Astrocyte of the spinal cord (primary cell): ENCODE measurements around the gene EFHD2.
A peak's percentile ranks its signal among the peaks of the same experiment; 100 is the strongest.

Experiments
- DNase-seq: peaks from one replicate; pipeline ENCODE4 v3.0.0; 2011; ENCODE audit warnings: low read depth, low spot score
- H3K4me3 ChIP-seq: 2 replicates; pipeline ENCODE4 v1.5.1; 2011; ENCODE audit warnings: low read depth, mild to moderate bottlenecking, low read length, moderate library complexity
- in situ Hi-C: cut with HindIII; loops from 2 replicates; pipeline ENCODE4 v1.10.0; 2017; ENCODE audit warnings: low sequenced_read_pairs
- TF ChIP-seq, protein P1 (sequence below): IDR thresholded peaks from 2 replicates; pipeline ENCODE4 v1.5.1; 2012; ENCODE audit warnings: low read depth, mild to moderate bottlenecking, low read length, inconsistent platforms

EFHD2 gene

DNA sequence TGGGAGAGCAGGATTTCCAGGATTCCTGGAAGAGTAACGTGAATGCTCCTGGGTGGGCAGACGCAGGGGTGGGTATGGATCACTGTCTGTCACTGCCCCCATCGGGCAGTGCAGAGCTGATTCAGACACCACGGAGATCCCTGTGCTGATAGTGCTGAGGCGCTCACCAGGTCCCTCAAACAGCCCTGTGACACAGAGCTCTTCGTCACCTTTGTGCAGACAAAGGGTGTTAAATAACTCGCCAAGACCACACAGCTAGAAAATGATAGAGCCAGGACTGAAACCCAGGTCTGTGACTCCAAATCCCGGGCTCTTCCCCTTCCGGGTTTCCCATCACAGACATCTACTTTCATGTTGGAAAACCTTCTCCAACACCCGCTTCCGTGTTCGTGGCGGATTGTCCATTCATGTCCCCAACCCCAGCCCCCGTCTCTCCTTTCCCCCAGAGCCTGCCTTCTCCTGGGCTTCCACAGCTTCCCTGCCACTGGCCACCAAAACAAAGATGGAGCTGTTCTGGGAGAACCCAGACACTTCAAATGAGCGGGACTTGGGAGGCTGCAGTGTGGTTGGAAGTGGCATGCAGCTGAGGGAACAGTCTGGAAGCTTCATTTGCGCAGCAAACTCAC is 2.6 kb downstream of the EFHD2 start:
- in situ Hi-C loops = loop anchor here (10.0 kb wide), 1 partner anchor 87 kb away; no protein-coding TSS in a partner anchor
- no peak for DNase-seq
- peak overlapping the region; percentile 84 for H3K4me3 ChIP-seq
- TF ChIP-seq, protein P1, sequence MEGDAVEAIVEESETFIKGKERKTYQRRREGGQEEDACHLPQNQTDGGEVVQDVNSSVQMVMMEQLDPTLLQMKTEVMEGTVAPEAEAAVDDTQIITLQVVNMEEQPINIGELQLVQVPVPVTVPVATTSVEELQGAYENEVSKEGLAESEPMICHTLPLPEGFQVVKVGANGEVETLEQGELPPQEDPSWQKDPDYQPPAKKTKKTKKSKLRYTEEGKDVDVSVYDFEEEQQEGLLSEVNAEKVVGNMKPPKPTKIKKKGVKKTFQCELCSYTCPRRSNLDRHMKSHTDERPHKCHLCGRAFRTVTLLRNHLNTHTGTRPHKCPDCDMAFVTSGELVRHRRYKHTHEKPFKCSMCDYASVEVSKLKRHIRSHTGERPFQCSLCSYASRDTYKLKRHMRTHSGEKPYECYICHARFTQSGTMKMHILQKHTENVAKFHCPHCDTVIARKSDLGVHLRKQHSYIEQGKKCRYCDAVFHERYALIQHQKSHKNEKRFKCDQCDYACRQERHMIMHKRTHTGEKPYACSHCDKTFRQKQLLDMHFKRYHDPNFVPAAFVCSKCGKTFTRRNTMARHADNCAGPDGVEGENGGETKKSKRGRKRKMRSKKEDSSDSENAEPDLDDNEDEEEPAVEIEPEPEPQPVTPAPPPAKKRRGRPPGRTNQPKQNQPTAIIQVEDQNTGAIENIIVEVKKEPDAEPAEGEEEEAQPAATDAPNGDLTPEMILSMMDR = no peak

DNA sequence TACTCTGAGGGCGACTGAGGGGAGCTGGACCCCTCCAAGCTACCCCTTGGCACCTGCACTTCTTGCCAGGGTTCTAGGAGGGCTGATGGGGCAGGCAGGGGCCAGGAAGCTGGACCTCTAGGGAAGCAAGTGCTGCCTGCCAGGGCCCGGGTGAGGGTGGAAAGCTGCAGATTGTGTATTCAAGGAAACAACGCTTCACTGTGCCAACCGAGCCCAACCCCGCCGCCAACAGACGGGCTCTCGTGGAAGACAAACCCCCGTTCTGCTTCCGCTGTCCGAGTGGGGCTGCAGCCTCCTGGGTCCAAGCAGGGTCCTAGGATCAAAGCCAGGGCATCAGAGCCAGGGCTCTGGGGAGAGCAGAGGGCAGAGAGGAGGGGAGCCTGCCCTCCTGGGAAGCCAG is 3.2 kb downstream of the EFHD2 start:
- no peak overlapping the region for H3K4me3 ChIP-seq
- no peak for DNase-seq
- in situ Hi-C loops = loop anchor here (10.0 kb wide), 1 partner anchor 88 kb away; no protein-coding TSS in a partner anchor
- TF ChIP-seq, protein P1 = no peak

DNA sequence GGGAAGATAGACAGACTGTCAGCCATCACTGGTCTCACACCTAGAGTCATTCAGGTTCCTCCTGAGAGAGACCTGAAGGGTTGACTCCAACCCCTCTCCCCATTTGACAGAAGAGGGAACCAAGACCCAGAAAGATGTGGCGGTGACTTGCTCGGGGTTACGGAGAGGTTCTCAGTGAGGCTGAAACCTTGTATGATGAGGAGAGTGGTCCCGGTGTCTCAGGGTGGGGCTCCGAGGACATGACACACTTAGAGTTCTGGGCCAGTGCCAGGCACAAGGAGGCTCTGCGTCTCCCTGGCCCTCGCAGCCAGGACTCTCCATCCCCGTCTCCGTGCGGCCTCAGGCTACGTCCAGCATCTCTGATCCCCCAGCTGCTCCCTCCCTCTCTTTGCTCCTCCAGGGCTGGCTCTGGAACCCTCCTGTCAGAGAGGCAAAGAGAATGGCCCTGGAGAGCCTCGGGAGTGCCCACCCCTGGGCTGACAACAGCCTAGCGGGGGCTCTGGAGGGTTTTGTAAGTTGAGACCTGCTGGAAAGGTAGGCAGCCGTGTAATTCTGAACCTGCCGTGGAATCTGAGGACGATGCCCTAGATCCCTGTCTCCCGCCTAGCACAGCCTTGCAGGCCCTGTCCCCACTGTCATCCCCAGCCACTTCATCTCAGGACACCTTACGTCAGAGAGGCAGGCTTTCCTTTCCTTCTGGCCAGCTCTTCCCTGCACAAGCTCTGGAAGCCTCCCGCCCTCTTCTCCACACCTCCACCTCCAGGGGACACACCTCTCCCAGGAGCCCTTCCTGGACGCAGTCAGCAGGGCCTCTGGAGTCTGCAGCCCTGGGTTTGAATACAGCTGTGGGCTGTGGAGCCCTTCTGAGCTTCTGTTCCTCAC is 4.1 kb downstream of the EFHD2 start:
- DNase-seq = no peak
- in situ Hi-C loops = loop anchor here (10.0 kb wide), 1 partner anchor 89 kb away; no protein-coding TSS in a partner anchor
- H3K4me3 ChIP-seq = no peak overlapping the region
- TF ChIP-seq, protein P1 = no peak

DNA sequence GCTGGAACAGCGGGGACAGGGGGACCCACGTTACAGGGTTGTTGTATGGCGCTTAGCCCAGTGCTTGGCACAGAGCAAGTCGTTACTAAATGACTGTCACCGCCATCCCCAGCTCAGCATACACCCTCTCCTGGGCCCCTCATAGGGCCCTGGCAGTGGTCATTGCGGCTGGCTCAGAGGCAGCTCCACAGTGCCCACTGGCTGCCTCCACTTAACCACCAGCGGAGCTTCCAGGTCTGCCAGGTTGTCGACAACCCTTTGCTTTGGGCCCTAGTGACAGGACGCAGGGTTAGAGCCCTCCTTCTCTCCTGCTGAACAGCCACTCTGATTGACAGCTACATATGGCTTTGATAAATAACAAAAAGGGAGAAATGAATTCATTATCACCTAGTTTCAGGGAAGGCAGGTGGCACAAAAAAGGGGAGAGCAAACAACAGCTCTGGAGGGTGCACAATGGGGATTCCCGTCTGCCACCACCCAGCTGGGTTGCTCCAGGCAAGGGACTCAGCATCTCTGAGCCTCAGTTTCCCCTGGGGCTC is 4.8 kb downstream of the EFHD2 start:
- no peak for DNase-seq
- H3K4me3 ChIP-seq = no peak overlapping the region
- TF ChIP-seq, protein P1 = no peak
- in situ Hi-C loops = loop anchor here (10.0 kb wide), 1 partner anchor 90 kb away; no protein-coding TSS in a partner anchor

DNA sequence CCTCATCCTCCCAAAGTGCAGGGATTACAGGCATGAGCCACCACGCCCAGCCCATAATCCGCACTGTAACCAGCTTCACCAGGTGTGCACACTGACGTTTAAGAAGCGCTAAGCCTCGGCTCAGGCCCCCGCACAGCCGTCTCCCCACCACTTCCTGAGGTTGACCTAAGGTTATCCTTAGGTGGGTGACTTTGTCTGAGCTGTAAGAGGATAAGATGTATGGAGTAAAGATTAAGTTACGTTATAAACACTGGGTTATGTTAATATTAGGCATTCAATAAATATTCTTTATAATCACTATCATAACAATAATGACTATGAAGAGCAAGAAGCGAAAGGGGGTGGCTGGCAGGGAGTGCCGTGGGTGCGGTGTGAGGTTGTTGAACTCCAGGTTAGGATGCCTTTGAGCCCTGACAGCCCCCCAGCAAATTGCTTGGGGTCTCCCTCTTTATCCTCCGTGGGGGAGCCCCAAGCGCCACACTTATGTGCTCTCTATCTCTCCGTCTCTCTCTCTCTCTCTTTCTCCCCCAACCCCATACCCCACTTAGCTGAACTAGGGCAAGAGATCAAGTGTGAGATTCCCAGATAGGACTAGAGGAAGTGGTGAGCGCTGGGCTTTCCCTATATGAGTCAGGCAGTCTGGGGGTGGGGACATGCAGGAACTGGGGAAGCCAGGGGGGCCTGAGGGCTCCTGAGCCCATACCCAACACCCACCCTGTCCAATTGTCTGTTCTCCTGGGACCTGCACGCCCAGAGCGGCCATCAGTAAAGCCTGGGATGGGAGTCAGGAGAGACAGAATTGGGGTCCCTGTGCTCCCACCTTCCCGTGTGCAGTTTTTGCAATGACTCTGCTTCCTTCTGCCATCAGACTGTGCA is 7.6 kb downstream of the EFHD2 start:
- in situ Hi-C loops = loop anchor here (10.0 kb wide), 1 partner anchor 92 kb away; no protein-coding TSS in a partner anchor
- DNase-seq = peak; percentile 77
- TF ChIP-seq, protein P1 = no peak
- no peak overlapping the region for H3K4me3 ChIP-seq
